MM.1S (cell line): ENCODE measurements around the gene KNOP1.

Experiments
- EZH2 ChIP-seq: fragments of 300-600 bp; sonication (generic); optimal IDR thresholded peaks from 2 replicates; pipeline ENCODE3; 2017; ENCODE audit warnings: low read depth, mild to moderate bottlenecking, antibody characterized with exemption, low read length, mixed read lengths
- TF ChIP-seq, protein P1 (sequence below): fragments of 300-600 bp; sonication (generic); IDR thresholded peaks from 2 replicates; pipeline ENCODE4 v1.5.1; 2016; ENCODE audit warnings: antibody characterized with exemption, low read length, mixed read lengths

DNA sequence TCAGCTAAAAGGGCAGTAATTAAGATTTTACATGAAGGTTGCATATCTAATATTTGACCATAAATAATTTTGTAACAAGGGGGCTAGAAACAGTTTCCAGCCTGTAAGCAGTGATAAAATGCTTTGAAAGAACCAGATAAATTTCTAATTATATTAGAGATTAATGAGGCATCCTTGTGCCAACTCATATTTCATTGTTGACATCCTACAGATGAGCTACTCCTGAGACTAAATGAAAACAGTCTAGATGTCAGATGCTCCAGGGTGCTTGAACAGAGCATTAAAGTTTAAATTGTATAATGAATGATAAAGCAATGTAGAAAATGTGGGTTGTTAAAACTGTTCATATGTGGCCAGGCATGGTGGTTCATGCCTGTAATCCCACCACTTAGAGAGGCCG lies 23.3 kb upstream of the KNOP1 start:
- TF ChIP-seq, protein P1, sequence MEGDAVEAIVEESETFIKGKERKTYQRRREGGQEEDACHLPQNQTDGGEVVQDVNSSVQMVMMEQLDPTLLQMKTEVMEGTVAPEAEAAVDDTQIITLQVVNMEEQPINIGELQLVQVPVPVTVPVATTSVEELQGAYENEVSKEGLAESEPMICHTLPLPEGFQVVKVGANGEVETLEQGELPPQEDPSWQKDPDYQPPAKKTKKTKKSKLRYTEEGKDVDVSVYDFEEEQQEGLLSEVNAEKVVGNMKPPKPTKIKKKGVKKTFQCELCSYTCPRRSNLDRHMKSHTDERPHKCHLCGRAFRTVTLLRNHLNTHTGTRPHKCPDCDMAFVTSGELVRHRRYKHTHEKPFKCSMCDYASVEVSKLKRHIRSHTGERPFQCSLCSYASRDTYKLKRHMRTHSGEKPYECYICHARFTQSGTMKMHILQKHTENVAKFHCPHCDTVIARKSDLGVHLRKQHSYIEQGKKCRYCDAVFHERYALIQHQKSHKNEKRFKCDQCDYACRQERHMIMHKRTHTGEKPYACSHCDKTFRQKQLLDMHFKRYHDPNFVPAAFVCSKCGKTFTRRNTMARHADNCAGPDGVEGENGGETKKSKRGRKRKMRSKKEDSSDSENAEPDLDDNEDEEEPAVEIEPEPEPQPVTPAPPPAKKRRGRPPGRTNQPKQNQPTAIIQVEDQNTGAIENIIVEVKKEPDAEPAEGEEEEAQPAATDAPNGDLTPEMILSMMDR, result no peak
- no peak for TF ChIP-seq EZH2
